Ishikawa (cell line): ENCODE measurements around the gene KLK11.

Experiments
- CREB1 ChIP-seq: IDR thresholded peaks from 2 replicates; pipeline ENCODE4 v1.6.1; 2012; ENCODE audit warnings: low read depth
- EGR1 ChIP-seq: IDR thresholded peaks from 2 replicates; pipeline ENCODE4 v1.6.1; 2012
- EP300 ChIP-seq: IDR thresholded peaks from 2 replicates; pipeline ENCODE4 v1.6.1; 2012; ENCODE audit warnings: borderline replicate concordance
- RAD21 ChIP-seq: IDR thresholded peaks from 2 replicates; pipeline ENCODE4 v1.6.1; 2012; ENCODE audit warnings: low read depth
- REST ChIP-seq: IDR thresholded peaks from 2 replicates; pipeline ENCODE4 v1.6.1; 2012; ENCODE audit warnings: low read depth, mild to moderate bottlenecking
- TAF1 ChIP-seq: IDR thresholded peaks from 2 replicates; pipeline ENCODE4 v1.6.1; 2012; ENCODE audit warnings: low read depth, mild to moderate bottlenecking
- TEAD4 ChIP-seq: IDR thresholded peaks from 2 replicates; pipeline ENCODE4 v1.6.1; 2012
- ZBTB7A ChIP-seq: IDR thresholded peaks from 2 replicates; pipeline ENCODE4 v1.6.1; 2012; ENCODE audit warnings: low read depth

DNA sequence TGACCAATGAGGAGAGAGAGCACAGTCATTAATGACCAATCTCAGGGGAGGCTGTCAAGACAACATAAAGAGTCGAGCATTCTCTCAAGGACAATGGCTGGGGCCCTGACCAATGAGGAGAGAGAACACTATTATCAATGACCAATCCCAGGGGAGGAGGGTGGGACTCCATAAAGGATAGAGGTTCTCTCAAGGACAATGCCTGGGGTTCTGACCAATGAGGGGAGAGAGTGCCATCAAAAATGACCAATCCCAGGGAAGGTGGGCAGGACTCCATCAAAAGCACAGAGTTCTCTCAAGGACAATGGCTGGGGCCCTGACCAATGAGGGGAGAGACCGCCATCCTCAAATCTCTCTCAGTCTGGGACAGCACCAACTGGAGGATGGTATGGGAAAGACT is 3.3 kb upstream of the KLK11 start:
- TF ChIP-seq ZBTB7A (no peak), CREB1 (no peak), EP300 (no peak), REST (no peak), EGR1 (no peak), TEAD4 (no peak), RAD21 (no peak), TAF1 (no peak)
